Testis (tissue), 3 donors: Measurements from ENCODE around the gene RABGAP1L. TPM values are rescaled to one million over a fixed set of nuclear protein-coding genes. Genes with fewer than 3 reads are reported as not detected.

Experiments
- DNase-seq: peaks from one replicate; pipeline ENCODE4 v3.0.0-alpha.2; 2019
- H3K27ac ChIP-seq, 2 donors: fragments of 200-600 bp; sonication (generic); one replicate each; pipeline ENCODE4 v1.5.1; 2019
- H3K27me3 ChIP-seq: fragments of 200-600 bp; sonication (generic); one replicate; pipeline ENCODE4 v1.5.1; 2019
- H3K36me3 ChIP-seq: fragments of 200-600 bp; sonication (generic); one replicate; pipeline ENCODE4 v1.5.1; 2017; ENCODE audit warnings: low read depth; ENCODE audit errors: missing control alignments
- H3K4me1 ChIP-seq: fragments of 200-600 bp; sonication (generic); one replicate; pipeline ENCODE4 v1.5.1; 2019
- H3K4me3 ChIP-seq, 2 donors: fragments of 200-600 bp; sonication (generic); one replicate each; pipeline ENCODE4 v1.5.1; 2017 to 2019
- H3K9me3 ChIP-seq: fragments of 200-600 bp; sonication (generic); one replicate; pipeline ENCODE4 v1.5.1; 2017
- CTCF ChIP-seq, 3 experiments: fragments of 450-650 bp in 2 of 3; fragments of 200-600 bp in 1 of 3; sonication (generic) in 1 of 3; IDR thresholded peaks; one replicate each; pipeline ENCODE4 v1.5.1; 2016 to 2019; ENCODE audit warnings: antibody characterized with exemption in 3 of 3, mild to moderate bottlenecking in 2 of 3, moderate library complexity in 1 of 3
- POLR2A ChIP-seq: fragments of 450-650 bp; IDR thresholded peaks from one replicate; pipeline ENCODE4 v1.6.1; 2017; ENCODE audit warnings: antibody characterized with exemption, mild to moderate bottlenecking, moderate library complexity
- WGBS, 2 donors: methylation state at CpG; one replicate each; pipeline ENCODE4 v1.1.5; 2018; 5-methylcytosine and 5-hydroxymethylcytosine counted together
- intact Hi-C: fragments of 100-400 bp; cut with DNase I; formaldehyde crosslinking; loops from one replicate; pipeline ENCODE4 v1.15.1; 2023; ENCODE audit warnings: low total_unique reads
- polyA plus RNA-seq: library from polyadenylated mRNA; stranded (reverse); fragments of 350-450 nt; fragmentation: Illumina TruSeq; extraction: RNeasy Lipid Tissue Mini Kit (QIAGEN cat#74804); gene quantifications from one replicate; pipeline ENCODE4 v1.2.3, GENCODE V29; 2014; ENCODE audit warnings: low read depth, low replicate concordance; ENCODE audit not compliant: insufficient read depth
- total RNA-seq, 2 donors: library from RNA; depleted of rRNA; stranded (reverse); fragments of >200 nt; gene quantifications; one replicate each; pipeline ENCODE4 v1.2.3, GENCODE V29; 2016

Gene RABGAP1L
- total and polyA plus RNA-seq, 3 donors from 2014 or later, result 40.5 to 53.1 (median 49.5) TPM

DNA sequence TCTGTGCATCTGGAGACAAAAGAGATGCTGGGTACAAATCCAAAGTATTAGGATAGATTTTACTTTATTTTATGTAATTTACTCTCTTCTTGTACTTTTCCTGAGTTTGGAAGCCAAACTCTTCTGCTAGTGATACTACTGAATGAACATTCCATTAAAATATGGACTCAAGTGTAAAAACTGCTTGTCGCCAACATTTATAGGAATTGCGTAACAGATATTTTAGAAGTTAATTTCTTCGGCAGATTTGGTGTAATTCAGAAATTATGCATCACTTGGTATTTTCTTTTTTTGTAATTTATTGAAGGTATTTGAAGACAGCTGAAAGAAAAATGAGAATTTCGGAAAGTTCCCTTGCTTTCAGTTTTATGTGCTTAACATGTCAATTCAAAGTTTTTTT, 137.0 kb downstream of the RABGAP1L start:
- no peak for DNase-seq
- Histone ChIP-seq H3K4me3 (no peak overlapping the region), H3K36me3 (no peaks in the 10 kb centered on the region), H3K9me3 (no peaks in the 10 kb centered on the region), H3K4me1 (no peaks in the 10 kb centered on the region), H3K27ac (no peak overlapping the region), H3K27me3 (no peaks in the 10 kb centered on the region)
- intact Hi-C loops, result no loop called here
- no peak for TF ChIP-seq CTCF (IDR thresholded peaks at IDR 0.05)
- TF ChIP-seq POLR2A, result no peak
- WGBS, 2 donors, result 94 to 96% methylated on average over 4 of the region's 4 CpGs

DNA sequence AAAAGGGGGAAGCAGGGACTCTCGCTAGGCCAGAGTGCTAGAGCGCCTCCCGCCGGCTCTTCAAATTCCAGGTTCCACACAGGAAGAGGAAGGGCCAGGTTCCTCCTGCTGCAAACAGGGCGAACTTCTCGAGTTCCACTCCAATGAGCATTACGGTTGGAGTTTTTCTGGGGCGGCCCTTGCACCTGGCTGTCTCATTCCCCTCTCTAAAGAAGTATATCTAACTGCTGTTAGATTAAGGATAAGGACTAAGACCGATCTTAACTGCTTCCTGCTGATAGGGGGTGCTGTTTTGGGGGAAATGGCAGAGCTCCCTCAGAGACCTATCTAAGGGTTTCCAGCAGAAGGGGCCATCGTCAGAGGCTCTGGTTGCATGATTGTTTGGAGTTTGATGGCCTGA, 138.0 kb downstream of the RABGAP1L start:
- H3K27ac ChIP-seq, result no peak overlapping the region
- intact Hi-C loops, result no loop called here
- H3K4me1 ChIP-seq, result no peaks in the 10 kb centered on the region
- WGBS, 2 donors, result 89 to 91% methylated on average over 10 of the region's 10 CpGs
- no peak overlapping the region for H3K4me3 ChIP-seq
- H3K9me3 ChIP-seq, result no peaks in the 10 kb centered on the region
- no peaks in the 10 kb centered on the region for H3K27me3 ChIP-seq
- no peak for DNase-seq
- H3K36me3 ChIP-seq, result no peaks in the 10 kb centered on the region
- TF ChIP-seq CTCF (IDR thresholded peaks at IDR 0.05) (no peak), POLR2A (no peak)

GRCh38 chr1:174301295-174302077, 142.2 kb downstream of the RABGAP1L start:
- TF ChIP-seq CTCF (IDR thresholded peaks at IDR 0.05), result no peak
- Histone ChIP-seq H3K27me3 (no peaks in the 10 kb centered on the region), H3K4me1 (no peaks in the 10 kb centered on the region), H3K4me3 (no peak overlapping the region), H3K36me3 (no peaks in the 10 kb centered on the region), H3K9me3 (no peaks in the 10 kb centered on the region), H3K27ac (no peak overlapping the region)
- intact Hi-C loops, result no loop called here
- WGBS, 2 donors, result 89 to 95% methylated on average over 5 of the region's 5 CpGs
- no peak for DNase-seq

DNA sequence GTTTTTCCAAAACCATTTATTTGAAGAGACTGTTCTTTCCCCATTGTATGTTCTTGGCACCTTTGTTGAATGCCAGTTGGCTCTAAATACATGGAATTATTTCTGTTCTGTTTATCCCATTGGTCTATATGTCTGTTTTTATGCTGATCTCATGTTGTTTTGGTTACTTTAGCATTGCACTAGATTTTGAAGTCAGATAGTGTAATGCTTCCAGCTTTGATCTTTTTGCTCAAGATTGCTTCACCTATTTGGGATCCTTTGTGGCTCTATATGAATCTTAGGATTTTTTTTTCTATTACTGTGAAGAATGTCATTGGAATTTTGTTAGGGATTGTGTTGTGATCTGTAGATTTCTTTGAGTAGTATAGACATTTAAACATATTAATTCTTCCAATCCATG, 149.3 kb downstream of the RABGAP1L start:
- DNase-seq, result no peak
- H3K36me3 ChIP-seq, result no peaks in the 10 kb centered on the region

More for the DNA sequence above, 149.3 kb downstream of the RABGAP1L start:
- Histone ChIP-seq H3K4me3 (no peak overlapping the region), H3K27me3 (no peaks in the 10 kb centered on the region), H3K27ac (no peak overlapping the region), H3K9me3 (no peaks in the 10 kb centered on the region), H3K4me1 (no peaks in the 10 kb centered on the region)
- TF ChIP-seq POLR2A (no peak), CTCF (IDR thresholded peaks at IDR 0.05) (no peak)
- intact Hi-C loops, result no loop called here
